GM19455 (cell line): ENCODE results near the gene SBK1.

Experiments used
- ATAC-seq: cut with Tn5 transposase; IDR thresholded peaks from one replicate; pipeline ENCODE4 v1.9.1; 2021; ENCODE audit not compliant: unreplicated experiment

SBK1 gene

GRCh38 chr16:28280881-28281836, 11.2 kb upstream of the SBK1 start:
- ATAC-seq = no peak

- no peak for ATAC-seq
Observed at GRCh38 chr16:28282045-28282444, 10.3 kb upstream of the SBK1 start.

GRCh38 chr16:28283173-28283572, 9.2 kb upstream of the SBK1 start:
- no peak for ATAC-seq

DNA sequence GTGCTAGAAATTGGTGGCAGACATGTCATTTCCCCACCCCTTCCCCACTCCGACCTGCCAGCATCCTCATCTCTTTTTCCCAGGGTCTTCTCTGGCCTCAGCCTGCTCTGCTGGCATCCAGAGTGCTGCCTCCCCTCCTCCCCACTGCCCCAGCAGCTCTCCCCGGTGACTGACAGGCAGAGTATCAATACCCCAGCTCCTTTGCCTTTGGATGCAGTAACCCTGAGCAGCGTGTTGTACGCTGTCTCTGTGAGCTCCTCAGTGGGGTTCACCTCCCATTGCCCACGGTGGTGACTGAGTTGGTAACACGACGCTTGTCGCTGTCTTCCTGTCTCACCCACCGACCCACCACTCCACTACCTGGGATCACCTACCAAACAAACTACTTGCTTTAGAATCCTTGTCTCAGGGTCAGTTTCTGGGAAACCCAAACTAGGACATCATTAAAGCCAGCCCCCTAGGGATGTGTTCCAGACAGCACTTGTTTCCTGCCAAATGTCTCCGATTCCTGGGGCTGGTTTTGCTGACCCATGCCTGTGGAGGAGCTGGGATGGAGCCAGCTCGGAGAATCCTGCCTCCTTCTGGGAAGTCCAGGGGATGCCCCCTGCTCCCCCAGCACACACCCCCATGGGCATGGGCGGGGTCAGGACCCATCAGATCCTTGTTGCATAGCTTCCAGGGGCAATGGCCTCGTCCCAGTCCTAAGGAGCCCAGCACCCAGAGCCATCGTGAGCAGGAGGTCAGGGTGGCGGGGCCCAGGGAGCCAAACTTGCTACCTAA, 8.3 kb upstream of the SBK1 start:
- ATAC-seq = no peak

DNA sequence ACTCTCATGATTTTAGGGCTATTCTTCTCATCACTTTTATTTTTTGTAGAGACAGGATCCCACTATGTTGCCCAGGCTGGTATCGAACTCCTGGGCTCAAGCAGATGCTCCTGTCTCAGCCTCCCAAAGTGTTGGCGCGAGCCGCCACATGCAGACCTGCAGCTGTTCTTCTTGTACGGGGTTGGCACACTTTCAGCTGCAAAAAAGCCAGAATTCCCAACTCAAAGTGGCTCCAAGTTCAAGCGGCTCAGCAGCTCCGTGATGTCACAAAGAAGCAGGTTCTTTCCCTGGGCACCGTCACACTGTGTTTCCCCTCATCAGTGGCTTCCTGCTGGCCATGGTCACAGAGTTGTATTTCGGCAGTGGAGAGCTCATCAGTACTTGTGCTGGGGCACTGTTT, 6.7 kb upstream of the SBK1 start:
- no peak for ATAC-seq

- ATAC-seq = no peak
Observed at GRCh38 chr16:28288114-28288513, 4.2 kb upstream of the SBK1 start.

DNA sequence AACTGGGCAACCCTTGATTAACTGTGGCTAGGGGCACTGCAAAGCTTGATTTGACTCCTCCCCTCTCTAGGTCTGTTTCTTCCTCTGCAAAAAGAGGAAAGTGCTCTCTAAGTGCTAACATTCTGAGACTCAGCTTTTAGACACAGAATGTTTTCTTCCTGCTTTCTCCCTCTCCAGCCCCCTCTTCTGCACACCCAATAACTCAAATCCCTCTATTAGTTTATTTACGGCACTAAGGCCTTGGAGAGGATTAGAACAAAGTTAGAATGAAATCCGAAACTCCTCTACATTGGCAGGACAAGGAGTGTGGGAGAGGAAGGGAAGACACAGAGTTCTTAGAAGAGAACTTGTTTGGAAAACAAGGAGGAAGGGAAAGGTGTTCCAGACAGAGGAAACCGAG, 3.3 kb upstream of the SBK1 start:
- ATAC-seq = no peak

DNA sequence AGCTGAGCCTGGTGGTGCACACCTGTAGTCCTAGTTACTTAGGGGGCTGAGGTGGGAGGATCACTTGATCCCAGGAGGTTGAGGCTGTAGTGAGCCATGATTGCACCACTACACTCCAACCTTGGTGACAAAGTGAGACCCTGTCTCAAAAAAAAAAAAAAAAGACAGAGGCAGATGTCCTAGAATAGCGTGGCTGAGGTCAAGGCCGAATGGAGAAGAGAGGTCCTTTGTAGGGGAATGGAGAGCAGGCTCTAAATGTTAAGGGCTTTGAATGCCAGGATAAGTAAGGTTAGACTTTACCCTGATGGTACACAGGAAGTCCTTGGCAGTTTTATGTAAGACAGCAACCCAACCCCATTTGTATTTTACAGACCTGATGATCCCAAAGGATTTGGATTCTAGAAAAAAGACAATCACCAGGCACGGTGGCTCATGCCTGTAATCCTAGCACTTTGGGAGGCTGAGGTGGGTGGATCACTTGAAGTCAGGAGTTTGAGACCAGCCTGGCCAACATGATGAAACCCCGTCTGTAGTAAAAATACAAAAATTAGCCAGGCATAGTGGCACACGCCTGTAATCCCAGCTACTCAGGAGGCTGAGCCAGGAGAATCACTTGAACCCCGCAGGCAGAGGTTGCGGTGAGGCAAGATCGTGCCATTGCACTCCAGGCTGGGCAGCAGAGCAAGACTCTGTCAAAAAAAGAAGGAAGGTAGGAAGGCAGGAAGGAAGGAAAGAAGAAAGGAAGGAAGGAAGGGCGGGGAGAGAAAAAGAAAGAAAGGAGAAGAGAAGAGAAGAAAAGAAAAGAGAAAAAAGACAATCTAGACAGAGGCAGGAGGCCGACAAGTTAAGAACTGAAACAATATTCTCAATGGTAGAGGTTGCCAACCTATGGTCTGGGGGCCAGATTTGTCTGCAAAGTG, 2.1 kb upstream of the SBK1 start:
- ATAC-seq = no peak

DNA sequence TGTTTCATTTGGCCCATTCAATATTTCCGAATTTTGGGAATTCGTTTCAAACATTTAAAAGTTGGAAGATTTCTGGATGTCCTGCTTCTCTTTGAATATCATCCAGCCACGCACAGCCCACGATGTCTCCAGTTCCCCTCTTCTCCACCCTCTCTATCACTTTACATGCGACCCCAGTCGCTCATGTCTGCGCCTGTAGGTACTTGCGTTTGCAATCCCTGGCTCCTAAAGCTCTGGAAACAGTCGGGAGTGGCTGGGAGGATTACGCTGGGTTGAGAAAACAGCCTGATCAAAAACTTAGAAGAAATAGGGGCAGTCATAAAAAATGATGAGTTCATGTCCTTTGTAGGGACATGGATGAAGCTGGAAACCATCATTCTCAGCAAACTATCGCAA, 1.5 kb upstream of the SBK1 start:
- no peak for ATAC-seq

GRCh38 chr16:28292731-28293600, 641 bp downstream of the SBK1 start:
- ATAC-seq = no peak

- ATAC-seq = no peak
Observed at GRCh38 chr16:28293601-28293960, 1.3 kb downstream of the SBK1 start.

DNA sequence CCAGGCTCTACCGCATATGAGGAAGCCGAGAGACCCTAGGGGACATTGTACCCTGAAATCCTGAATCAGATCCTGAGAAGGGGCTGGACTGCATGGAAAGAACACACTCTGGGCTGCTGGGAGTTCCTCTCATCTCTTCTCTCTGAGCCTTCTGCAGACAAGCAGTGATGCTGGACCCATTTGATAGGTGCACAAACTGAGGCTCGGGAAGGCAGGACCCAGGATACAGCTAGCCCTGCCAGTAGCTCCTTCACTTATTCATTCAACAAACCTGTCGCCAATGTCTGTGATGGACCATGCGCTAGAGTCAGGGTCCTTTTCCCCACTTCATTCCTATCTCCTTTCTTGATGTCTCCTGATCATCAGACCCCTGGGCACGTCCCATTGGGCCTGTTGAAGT, 1.9 kb downstream of the SBK1 start:
- no peak for ATAC-seq

DNA sequence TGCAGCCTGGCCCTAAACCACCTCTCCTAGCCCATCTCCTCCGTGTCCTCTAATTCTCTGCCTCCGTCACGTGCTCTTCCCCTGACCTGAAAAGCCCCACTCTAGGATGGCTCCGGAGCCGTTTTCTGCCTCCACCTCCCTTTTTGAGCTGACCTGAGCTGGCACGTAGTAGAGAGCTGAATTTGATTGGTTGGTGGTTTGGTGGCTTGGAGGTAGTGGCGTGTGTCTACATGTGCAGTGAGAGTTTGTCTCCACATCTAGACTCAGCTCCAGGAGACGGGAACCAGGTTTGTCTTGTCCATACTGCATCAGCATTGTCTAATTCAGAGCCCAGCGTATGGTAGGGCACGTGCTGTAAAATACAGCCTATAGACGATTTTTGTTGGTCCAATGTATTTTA, 3.0 kb downstream of the SBK1 start:
- no peak for ATAC-seq

DNA sequence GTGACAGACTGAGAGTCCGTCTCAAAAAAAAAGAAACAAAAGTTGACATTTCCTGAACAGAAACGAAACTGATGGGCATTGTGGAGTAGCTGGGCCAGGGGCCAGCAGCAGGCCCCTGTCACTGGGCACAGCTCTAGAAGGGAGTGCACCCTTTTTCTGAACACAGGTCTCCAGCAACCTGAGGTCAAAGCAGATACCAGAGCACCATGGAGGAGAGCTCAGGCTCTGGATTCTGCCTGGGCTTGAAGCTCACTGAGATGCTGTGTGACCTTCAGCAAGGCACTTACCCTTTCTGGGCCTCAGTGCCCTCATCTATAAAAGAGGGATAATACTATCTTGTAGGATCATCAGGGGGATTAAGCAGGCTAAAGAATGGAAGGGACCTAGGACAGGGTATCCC, 5.0 kb downstream of the SBK1 start:
- no peak for ATAC-seq

DNA sequence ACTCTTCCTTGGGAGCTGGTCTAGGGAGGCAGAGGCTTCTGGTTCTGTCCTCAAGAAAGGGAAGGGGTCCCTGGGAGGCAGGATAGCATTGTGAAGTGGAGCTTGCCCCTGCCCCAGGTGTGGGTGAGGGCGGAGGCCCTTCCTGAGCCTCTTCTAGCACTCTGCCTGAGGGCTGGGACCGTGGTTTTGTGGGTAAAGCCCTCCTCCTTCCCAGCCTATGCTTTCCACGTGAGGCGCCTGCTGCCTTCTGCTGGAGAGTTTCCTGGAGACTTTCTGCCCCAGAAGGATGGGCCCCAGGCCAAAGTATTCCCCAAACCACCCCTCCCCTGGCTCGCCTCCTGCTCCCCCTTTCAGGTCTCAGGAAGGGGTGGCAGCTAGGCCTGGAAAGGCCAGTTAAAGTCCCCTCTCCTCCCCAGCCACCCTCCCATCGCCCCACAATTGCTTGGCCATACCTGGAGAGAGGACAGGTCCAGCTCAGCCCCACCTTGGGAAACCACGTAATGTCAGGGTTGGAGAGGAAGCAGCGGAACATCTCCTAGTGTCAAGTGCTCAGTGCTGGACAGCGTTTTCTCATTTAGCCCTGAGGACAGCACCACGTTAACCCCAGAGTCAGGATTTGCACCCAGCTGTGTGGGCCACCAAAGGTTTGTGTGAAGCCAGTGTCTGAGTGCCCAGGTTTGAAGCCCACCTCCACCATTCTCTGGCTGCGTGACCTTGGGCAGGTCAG, 5.6 kb downstream of the SBK1 start:
- no peak for ATAC-seq

GRCh38 chr16:28298511-28298878, 6.2 kb downstream of the SBK1 start:
- ATAC-seq = no peak

GRCh38 chr16:28300327-28300726, 8.0 kb downstream of the SBK1 start:
- ATAC-seq = no peak

GRCh38 chr16:28301154-28301553, 8.8 kb downstream of the SBK1 start:
- ATAC-seq = no peak

GRCh38 chr16:28301620-28302019, 9.3 kb downstream of the SBK1 start:
- ATAC-seq = no peak

DNA sequence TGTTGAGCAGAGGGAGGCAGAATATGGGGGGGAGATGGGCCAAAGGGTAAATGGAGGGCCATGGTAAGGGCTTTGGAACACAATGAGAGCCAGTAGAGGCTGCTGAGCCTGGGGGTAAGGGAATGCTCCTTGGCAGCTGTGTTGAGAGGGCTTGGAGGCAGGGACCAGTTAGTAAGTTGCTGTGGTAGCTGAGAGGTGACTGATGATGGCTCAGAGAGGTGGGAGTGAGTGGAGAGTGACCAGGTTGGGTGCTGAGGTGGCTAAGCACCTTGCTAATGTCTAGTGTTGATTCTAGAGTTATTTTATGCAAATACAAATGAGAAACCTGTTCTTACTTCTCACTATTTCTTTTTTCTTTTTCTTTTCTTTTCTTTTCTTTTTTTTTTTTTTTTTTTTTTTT, 10.8 kb downstream of the SBK1 start:
- no peak for ATAC-seq
